ENCODE measurements around the gene DNAJC10. TPM values are rescaled to one million over a fixed set of nuclear protein-coding genes. Genes with fewer than 3 reads are reported as not detected.

The DNAJC10 gene
- total and polyA plus RNA-seq, 2 experiments from 2014 or later = 67.3 to 120 TPM

DNA sequence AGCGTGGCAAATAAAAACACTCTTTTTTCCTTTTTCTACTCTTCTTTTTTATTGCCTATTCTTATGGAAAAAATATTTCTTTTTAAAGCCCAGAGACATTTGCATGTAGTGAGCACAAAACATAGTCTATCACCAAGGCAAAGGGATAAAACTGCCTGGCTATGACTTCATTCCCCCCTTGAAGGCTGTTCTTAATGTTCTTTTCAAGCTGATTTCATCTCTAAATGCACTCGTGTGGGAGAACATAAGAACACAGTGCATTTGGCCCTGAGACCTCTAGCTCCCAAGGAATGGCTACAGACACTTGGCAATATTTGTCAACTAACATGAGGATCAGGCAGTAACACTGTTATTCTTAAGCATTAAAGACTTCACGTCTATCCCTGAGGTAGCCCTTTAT is 17.4 kb upstream of the DNAJC10 start:
- H3K9me2 ChIP-seq (replicated peaks; ENCODE audit: insufficient read depth) = no peaks in the 10 kb centered on the region
- H3K27me3 ChIP-seq = no peaks in the 10 kb centered on the region
- H3K4me2 ChIP-seq = no peak overlapping the region
- no peak overlapping the region for H3K4me3 ChIP-seq
- no peak overlapping the region for H2AFZ ChIP-seq
- no peaks in the 10 kb centered on the region for H3K36me3 ChIP-seq (replicated peaks; ENCODE audit: insufficient read depth, low read depth)
- no peak overlapping the region for H3K27ac ChIP-seq
- H4K20me1 ChIP-seq (ENCODE audit: insufficient read depth, poor library complexity, severe bottlenecking) = no peaks in the 10 kb centered on the region
- no peaks in the 10 kb centered on the region for H3K4me1 ChIP-seq (ENCODE audit: insufficient read depth)
- TF ChIP-seq, protein P1, sequence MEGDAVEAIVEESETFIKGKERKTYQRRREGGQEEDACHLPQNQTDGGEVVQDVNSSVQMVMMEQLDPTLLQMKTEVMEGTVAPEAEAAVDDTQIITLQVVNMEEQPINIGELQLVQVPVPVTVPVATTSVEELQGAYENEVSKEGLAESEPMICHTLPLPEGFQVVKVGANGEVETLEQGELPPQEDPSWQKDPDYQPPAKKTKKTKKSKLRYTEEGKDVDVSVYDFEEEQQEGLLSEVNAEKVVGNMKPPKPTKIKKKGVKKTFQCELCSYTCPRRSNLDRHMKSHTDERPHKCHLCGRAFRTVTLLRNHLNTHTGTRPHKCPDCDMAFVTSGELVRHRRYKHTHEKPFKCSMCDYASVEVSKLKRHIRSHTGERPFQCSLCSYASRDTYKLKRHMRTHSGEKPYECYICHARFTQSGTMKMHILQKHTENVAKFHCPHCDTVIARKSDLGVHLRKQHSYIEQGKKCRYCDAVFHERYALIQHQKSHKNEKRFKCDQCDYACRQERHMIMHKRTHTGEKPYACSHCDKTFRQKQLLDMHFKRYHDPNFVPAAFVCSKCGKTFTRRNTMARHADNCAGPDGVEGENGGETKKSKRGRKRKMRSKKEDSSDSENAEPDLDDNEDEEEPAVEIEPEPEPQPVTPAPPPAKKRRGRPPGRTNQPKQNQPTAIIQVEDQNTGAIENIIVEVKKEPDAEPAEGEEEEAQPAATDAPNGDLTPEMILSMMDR (IDR thresholded peaks at IDR 0.05; ENCODE audit: poor library complexity) = no peak
- TF ChIP-seq EZH2 (IDR thresholded peaks at IDR 0.05; ENCODE audit: borderline replicate concordance) (no peak), EZH2phosphoT487 (IDR thresholded peaks at IDR 0.05; ENCODE audit: low read depth, severe bottlenecking, unreplicated experiment) (no peak)
- WGBS (ENCODE audit: low lambda C conversion rate, missing lambda C conversion rate) = 65% methylated on average over 3 of the region's 3 CpGs
- H3K79me2 ChIP-seq = no peaks in the 10 kb centered on the region
- no peak for DNase-seq (ENCODE audit: low spot score)
- no peaks in the 10 kb centered on the region for H3K9me3 ChIP-seq (ENCODE audit: low read depth)

DNA sequence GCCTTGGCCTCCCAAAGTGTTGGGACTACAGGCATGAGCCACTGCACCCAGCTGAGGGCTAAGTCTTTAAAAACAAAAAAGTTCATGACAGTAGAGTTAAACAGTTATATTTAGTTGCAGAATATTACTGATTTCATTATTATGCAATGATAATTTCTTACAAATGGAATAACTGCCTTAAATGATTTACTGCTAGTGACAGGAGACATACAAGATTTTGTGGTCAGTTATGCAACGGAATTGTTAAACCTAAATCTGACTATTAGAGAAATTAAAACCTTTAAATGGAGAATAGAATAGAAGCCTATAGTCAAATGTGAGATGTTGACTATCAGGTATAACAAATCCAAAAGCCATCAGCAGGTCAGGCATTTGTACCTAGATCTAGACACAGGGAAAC is 10.3 kb upstream of the DNAJC10 start:
- no peaks in the 10 kb centered on the region for H4K20me1 ChIP-seq (ENCODE audit: insufficient read depth, poor library complexity, severe bottlenecking)
- no peaks in the 10 kb centered on the region for H3K4me1 ChIP-seq (ENCODE audit: insufficient read depth)
- no peak overlapping the region for H3K27ac ChIP-seq
- no peak overlapping the region for H2AFZ ChIP-seq
- no peaks in the 10 kb centered on the region for H3K9me2 ChIP-seq (replicated peaks; ENCODE audit: insufficient read depth)
- H3K4me3 ChIP-seq = no peak overlapping the region
- 85% methylated on average over 1 of the region's 1 CpG for WGBS (ENCODE audit: low lambda C conversion rate, missing lambda C conversion rate)
- H3K4me2 ChIP-seq = no peak overlapping the region
- no peaks in the 10 kb centered on the region for H3K27me3 ChIP-seq
- TF ChIP-seq EZH2 (IDR thresholded peaks at IDR 0.05; ENCODE audit: borderline replicate concordance) = no peak
- TF ChIP-seq, protein P1 (IDR thresholded peaks at IDR 0.05; ENCODE audit: poor library complexity) = no peak
- no peak for TF ChIP-seq EZH2phosphoT487 (IDR thresholded peaks at IDR 0.05; ENCODE audit: low read depth, severe bottlenecking, unreplicated experiment)
- no peak for DNase-seq (ENCODE audit: low spot score)
- no peaks in the 10 kb centered on the region for H3K9me3 ChIP-seq (ENCODE audit: low read depth)
- no peaks in the 10 kb centered on the region for H3K36me3 ChIP-seq (replicated peaks; ENCODE audit: insufficient read depth, low read depth)
- H3K79me2 ChIP-seq = no peaks in the 10 kb centered on the region

DNA sequence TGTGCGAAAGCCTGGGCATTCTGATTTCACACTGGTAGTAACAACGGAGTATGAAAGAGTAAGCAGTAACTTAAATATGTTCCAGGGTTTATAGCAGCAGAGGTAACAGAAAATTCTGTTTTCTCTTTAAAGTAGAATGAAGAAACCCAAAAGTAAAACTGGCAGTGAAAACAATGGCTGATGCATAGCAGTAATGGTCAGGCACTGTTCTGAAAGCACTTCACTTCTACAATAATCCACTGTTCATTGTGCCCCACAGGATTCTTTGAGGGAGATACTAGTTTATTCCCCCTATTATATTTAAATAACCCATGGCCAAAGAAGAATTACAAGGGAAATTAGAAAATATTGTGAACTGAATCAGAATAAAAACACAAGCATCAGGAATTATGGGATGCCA is 9.3 kb upstream of the DNAJC10 start:
- Histone ChIP-seq H3K79me2 (no peaks in the 10 kb centered on the region), H3K9me3 (ENCODE audit: low read depth) (no peaks in the 10 kb centered on the region), H3K36me3 (replicated peaks; ENCODE audit: insufficient read depth, low read depth) (no peaks in the 10 kb centered on the region), H3K9me2 (replicated peaks; ENCODE audit: insufficient read depth) (no peaks in the 10 kb centered on the region), H3K4me3 (no peak overlapping the region), H3K27me3 (no peaks in the 10 kb centered on the region), H4K20me1 (ENCODE audit: insufficient read depth, poor library complexity, severe bottlenecking) (no peaks in the 10 kb centered on the region), H3K4me1 (ENCODE audit: insufficient read depth) (no peaks in the 10 kb centered on the region), H3K4me2 (no peak overlapping the region), H2AFZ (no peak overlapping the region), H3K27ac (no peak overlapping the region)
- no peak for TF ChIP-seq EZH2phosphoT487 (IDR thresholded peaks at IDR 0.05; ENCODE audit: low read depth, severe bottlenecking, unreplicated experiment)
- TF ChIP-seq EZH2 (IDR thresholded peaks at IDR 0.05; ENCODE audit: borderline replicate concordance) = no peak
- TF ChIP-seq, protein P1 (IDR thresholded peaks at IDR 0.05; ENCODE audit: poor library complexity) = no peak
- 91% methylated on average over 2 of the region's 2 CpGs for WGBS (ENCODE audit: low lambda C conversion rate, missing lambda C conversion rate)
- no peak for DNase-seq (ENCODE audit: low spot score)

DNA sequence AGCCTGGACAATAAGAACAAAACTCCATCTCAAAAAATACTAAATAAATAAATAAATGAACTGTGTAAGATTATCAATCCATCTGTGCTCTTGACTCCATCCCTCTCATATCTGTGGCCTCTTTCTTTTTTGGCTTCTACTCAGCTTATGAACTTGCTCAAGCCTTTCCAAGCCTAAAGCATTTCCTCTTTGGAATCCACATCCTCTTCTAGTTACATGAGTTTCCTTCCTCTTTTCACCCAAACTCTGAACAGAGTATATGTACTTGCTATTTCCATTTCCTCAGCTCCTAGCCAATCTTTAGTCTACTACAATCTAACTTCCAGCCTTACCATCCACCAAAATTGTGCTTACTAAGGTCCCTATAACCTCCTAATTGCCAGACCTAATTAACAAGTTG is 2.5 kb upstream of the DNAJC10 start:
- DNase-seq (ENCODE audit: low spot score) = no peak
- H3K79me2 ChIP-seq = peaks cover 15% of the 10 kb centered on the region
- no peak overlapping the region for H3K4me3 ChIP-seq
- H3K36me3 ChIP-seq (replicated peaks; ENCODE audit: insufficient read depth, low read depth) = no peaks in the 10 kb centered on the region
- TF ChIP-seq EZH2 (IDR thresholded peaks at IDR 0.05; ENCODE audit: borderline replicate concordance) = no peak
- H3K9me2 ChIP-seq (replicated peaks; ENCODE audit: insufficient read depth) = no peaks in the 10 kb centered on the region
- H2AFZ ChIP-seq = no peak overlapping the region
- H3K27me3 ChIP-seq = no peaks in the 10 kb centered on the region
- H4K20me1 ChIP-seq (ENCODE audit: insufficient read depth, poor library complexity, severe bottlenecking) = no peaks in the 10 kb centered on the region
- no peak overlapping the region for H3K4me2 ChIP-seq
- no peaks in the 10 kb centered on the region for H3K9me3 ChIP-seq (ENCODE audit: low read depth)
- no peak overlapping the region for H3K27ac ChIP-seq
- H3K4me1 ChIP-seq (ENCODE audit: insufficient read depth) = peaks cover 6% of the 10 kb centered on the region
